Muscle layer of duodenum (tissue), 2 donors: Measurements from ENCODE around the gene SGK1.
"Not testable (repeated sequence)": the region's sequence is repeated elsewhere in the genome, so short reads cannot be mapped to it uniquely, and the experiment has no call there.

Source experiments
- H3K27ac ChIP-seq: one replicate; pipeline ENCODE4 v1.7.0; 2013; ENCODE audit warnings: mild to moderate bottlenecking, low read length
- H3K27me3 ChIP-seq: one replicate; pipeline ENCODE4 v1.7.0; 2013; ENCODE audit warnings: low read depth, mild to moderate bottlenecking, control low read depth, low read length
- H3K36me3 ChIP-seq, 2 donors: one replicate each; pipeline ENCODE4 v1.7.0; 2013; ENCODE audit warnings: low read length in 2 of 2, control low read depth in 1 of 2, mild to moderate bottlenecking in 1 of 2; ENCODE audit not compliant: insufficient read depth in 2 of 2, control insufficient read depth in 1 of 2
- H3K4me1 ChIP-seq, 2 donors: one replicate each; pipeline ENCODE4 v1.7.0; 2013; ENCODE audit warnings: low read length in 2 of 2, mild to moderate bottlenecking in 2 of 2, control low read depth in 1 of 2, moderate library complexity in 1 of 2; ENCODE audit not compliant: insufficient read depth in 2 of 2, control insufficient read depth in 1 of 2
- H3K4me3 ChIP-seq, 2 donors: one replicate each; pipeline ENCODE4 v1.7.0; 2013; ENCODE audit warnings: low read length in 2 of 2, low read depth in 1 of 2, mild to moderate bottlenecking in 1 of 2
- H3K9me3 ChIP-seq, 2 donors: one replicate each; pipeline ENCODE4 v1.7.0; 2013; ENCODE audit warnings: low read length in 2 of 2, control low read depth in 1 of 2, mild to moderate bottlenecking in 1 of 2; ENCODE audit not compliant: control insufficient read depth in 1 of 2
- donor health status: healthy.

SGK1 gene

GRCh38 chr6:134182528-134182927 is 135.4 kb downstream of the SGK1 start:
- H3K27ac ChIP-seq, result no peak overlapping the region

GRCh38 chr6:134181726-134182125 is 136.2 kb downstream of the SGK1 start:
- not testable (repeated sequence) for H3K4me3 ChIP-seq, H3K27me3 ChIP-seq, H3K9me3 ChIP-seq, H3K27ac ChIP-seq, H3K36me3 ChIP-seq, H3K4me1 ChIP-seq

More at GRCh38 chr6:134182528-134182927, 135.4 kb downstream of the SGK1 start:
- Histone ChIP-seq H3K4me3 (no peak overlapping the region), H3K9me3 (no peaks in the 10 kb centered on the region), H3K27me3 (no peaks in the 10 kb centered on the region), H3K36me3 (no peaks in the 10 kb centered on the region), H3K4me1 (peaks cover 0 to 3% of the 10 kb centered on the region in 2 donors)

- H3K27me3 ChIP-seq, H3K9me3 ChIP-seq, H3K4me3 ChIP-seq, H3K36me3 ChIP-seq, H3K27ac ChIP-seq, H3K4me1 ChIP-seq: not testable (repeated sequence)
These were observed 136.7 kb downstream of the SGK1 start for GRCh38 chr6:134181251-134181650.

- H3K4me1 ChIP-seq, H3K27ac ChIP-seq: not testable (repeated sequence)
These were observed 137.4 kb downstream of the SGK1 start for GRCh38 chr6:134180540-134180939.

GRCh38 chr6:134178161-134179044 is 139.5 kb downstream of the SGK1 start:
- peak overlapping the region; percentile 87 for H3K27ac ChIP-seq
- no peaks in the 10 kb centered on the region for H3K9me3 ChIP-seq
- H3K27me3 ChIP-seq, result no peaks in the 10 kb centered on the region
- H3K4me3 ChIP-seq, result peak overlapping the region; percentile 30 to 71
- H3K4me1 ChIP-seq, result peaks cover 0 to 10% of the 10 kb centered on the region in 2 donors
- H3K36me3 ChIP-seq, result peaks cover 1 to 6% of the 10 kb centered on the region in 2 donors

More at GRCh38 chr6:134180540-134180939, 137.4 kb downstream of the SGK1 start:
- not testable (repeated sequence) for H3K36me3 ChIP-seq, H3K9me3 ChIP-seq, H3K27me3 ChIP-seq, H3K4me3 ChIP-seq

- Histone ChIP-seq H3K27ac (peak overlapping the region; percentile 87), H3K9me3 (no peaks in the 10 kb centered on the region), H3K4me1 (peaks cover 0 to 13% of the 10 kb centered on the region in 2 donors), H3K27me3 (no peaks in the 10 kb centered on the region), H3K36me3 (peaks cover 6 to 8% of the 10 kb centered on the region in 2 donors), H3K4me3 (peak overlapping the region; percentile 30 to 71)
These were observed 140.2 kb downstream of the SGK1 start for GRCh38 chr6:134177753-134178160.

- Histone ChIP-seq H3K27me3 (no peaks in the 10 kb centered on the region), H3K36me3 (peaks cover 9 to 13% of the 10 kb centered on the region in 2 donors), H3K4me3 (peak overlapping the region in 1 of 2 donors; percentile 71), H3K27ac (peak overlapping the region; percentile 87), H3K9me3 (no peaks in the 10 kb centered on the region), H3K4me1 (peaks cover 0 to 18% of the 10 kb centered on the region in 2 donors)
These were observed 140.7 kb downstream of the SGK1 start for GRCh38 chr6:134177236-134177635.

- peak overlapping the region; percentile 84 to 98 for H3K4me3 ChIP-seq
These were observed 141.5 kb downstream of the SGK1 start for GRCh38 chr6:134176264-134176975.

GRCh38 chr6:134175532-134176263 is 142.2 kb downstream of the SGK1 start:
- Histone ChIP-seq H3K4me1 (peaks cover 0 to 18% of the 10 kb centered on the region in 2 donors), H3K27ac (peak overlapping the region; percentile 84), H3K36me3 (peaks cover 24 to 28% of the 10 kb centered on the region in 2 donors), H3K4me3 (peak overlapping the region; percentile 84 to 98), H3K27me3 (no peaks in the 10 kb centered on the region), H3K9me3 (no peaks in the 10 kb centered on the region)

More at GRCh38 chr6:134176264-134176975, 141.5 kb downstream of the SGK1 start:
- no peaks in the 10 kb centered on the region for H3K9me3 ChIP-seq
- H3K36me3 ChIP-seq, result peaks cover 17 to 21% of the 10 kb centered on the region in 2 donors
- peak overlapping the region; percentile 84 for H3K27ac ChIP-seq
- no peaks in the 10 kb centered on the region for H3K27me3 ChIP-seq
- H3K4me1 ChIP-seq, result peaks cover 0 to 18% of the 10 kb centered on the region in 2 donors

- Histone ChIP-seq H3K4me1 (peaks cover 0 to 18% of the 10 kb centered on the region in 2 donors), H3K27ac (peak overlapping the region; percentile 97), H3K9me3 (no peaks in the 10 kb centered on the region), H3K36me3 (peaks cover 28 to 36% of the 10 kb centered on the region in 2 donors), H3K4me3 (peak overlapping the region; percentile 84 to 98), H3K27me3 (no peaks in the 10 kb centered on the region)
These were observed 143.0 kb downstream of the SGK1 start for GRCh38 chr6:134174672-134175531.
